SU-DHL-6 (cell line): ENCODE measurements around the gene EVA1C.
"Not testable (repeated sequence)": the region's sequence is repeated elsewhere in the genome, so short reads cannot be mapped to it uniquely, and the experiment has no call there.

Experiments used
- CTCF ChIP-seq: fragments of 200-600 bp; sonication (generic); IDR thresholded peaks from one replicate; pipeline ENCODE4 v1.5.1; 2017; ENCODE audit warnings: antibody characterized with exemption, mild to moderate bottlenecking, low read length, moderate library complexity; ENCODE audit not compliant: insufficient read depth, poor library complexity, severe bottlenecking
- EZH2phosphoT487 ChIP-seq: fragments of 200-600 bp; sonication (generic), shearing (Covaris generic); conservative IDR thresholded peaks from 2 replicates; pipeline ENCODE4 v1.6.1; 2018; ENCODE audit warnings: mild to moderate bottlenecking, antibody characterized with exemption, low read length, moderate library complexity, mixed read lengths

- not testable (repeated sequence) for TF ChIP-seq CTCF, EZH2phosphoT487
Measured at GRCh38 chr21:32450881-32451701, 38.6 kb downstream of the EVA1C start.
